Measurements from ENCODE around the gene XCR1.
"Not testable (repeated sequence)": the region's sequence is repeated elsewhere in the genome, so short reads cannot be mapped to it uniquely, and the experiment has no call there.

Gene XCR1

DNA sequence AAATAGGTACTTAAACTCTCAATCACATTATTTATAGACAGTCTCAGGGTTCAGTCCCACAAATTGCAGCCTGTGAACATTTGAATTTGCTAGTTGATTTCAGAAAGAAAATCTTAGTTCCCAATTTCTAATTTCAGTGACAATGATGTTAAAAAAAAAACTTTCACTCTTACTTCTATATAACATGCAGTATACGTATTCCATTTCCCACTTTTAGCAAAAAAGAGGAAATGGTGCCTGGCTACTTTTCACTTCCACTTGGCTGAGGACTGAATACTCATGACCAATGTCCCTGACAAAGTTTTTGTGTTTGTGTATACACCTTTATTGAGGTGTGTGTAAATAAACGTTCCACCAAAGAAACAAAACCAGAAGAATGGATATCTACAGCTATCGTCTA is 32.1 kb upstream of the XCR1 start:
- H3K4me3 ChIP-seq (replicated peaks; ENCODE audit: low read depth, low read length) = no peak overlapping the region
- DNase-seq (ENCODE audit: extremely low read depth, low read depth) = no peak
- TF ChIP-seq, protein P1, sequence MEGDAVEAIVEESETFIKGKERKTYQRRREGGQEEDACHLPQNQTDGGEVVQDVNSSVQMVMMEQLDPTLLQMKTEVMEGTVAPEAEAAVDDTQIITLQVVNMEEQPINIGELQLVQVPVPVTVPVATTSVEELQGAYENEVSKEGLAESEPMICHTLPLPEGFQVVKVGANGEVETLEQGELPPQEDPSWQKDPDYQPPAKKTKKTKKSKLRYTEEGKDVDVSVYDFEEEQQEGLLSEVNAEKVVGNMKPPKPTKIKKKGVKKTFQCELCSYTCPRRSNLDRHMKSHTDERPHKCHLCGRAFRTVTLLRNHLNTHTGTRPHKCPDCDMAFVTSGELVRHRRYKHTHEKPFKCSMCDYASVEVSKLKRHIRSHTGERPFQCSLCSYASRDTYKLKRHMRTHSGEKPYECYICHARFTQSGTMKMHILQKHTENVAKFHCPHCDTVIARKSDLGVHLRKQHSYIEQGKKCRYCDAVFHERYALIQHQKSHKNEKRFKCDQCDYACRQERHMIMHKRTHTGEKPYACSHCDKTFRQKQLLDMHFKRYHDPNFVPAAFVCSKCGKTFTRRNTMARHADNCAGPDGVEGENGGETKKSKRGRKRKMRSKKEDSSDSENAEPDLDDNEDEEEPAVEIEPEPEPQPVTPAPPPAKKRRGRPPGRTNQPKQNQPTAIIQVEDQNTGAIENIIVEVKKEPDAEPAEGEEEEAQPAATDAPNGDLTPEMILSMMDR (IDR thresholded peaks at IDR 0.05; ENCODE audit: low read depth, low read length, missing control alignments) = no peak

DNA sequence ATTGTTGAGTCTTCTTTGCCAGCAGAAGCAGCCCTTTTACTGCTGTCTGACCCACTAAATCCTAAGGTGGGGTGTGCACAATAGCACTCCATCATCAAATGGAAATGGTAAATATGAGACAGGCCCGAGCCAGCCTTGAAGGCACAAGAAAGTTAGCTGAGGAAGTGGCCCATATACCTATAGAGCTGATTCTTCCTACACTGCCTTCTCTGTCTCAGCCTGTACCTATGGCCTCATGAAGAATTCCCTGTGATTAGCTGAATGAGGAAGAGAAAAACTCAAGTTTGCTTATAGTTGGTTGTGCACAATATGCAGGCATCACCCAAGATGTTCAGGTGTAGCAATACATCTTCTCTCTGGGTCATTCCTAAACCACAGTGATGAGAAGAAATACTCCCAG is 31.7 kb upstream of the XCR1 start:
- DNase-seq (ENCODE audit: extremely low read depth, low read depth) = no peak
- TF ChIP-seq, protein P1 (IDR thresholded peaks at IDR 0.05; ENCODE audit: low read depth, low read length, missing control alignments) = no peak
- H3K4me3 ChIP-seq (replicated peaks; ENCODE audit: low read depth, low read length) = no peak overlapping the region

DNA sequence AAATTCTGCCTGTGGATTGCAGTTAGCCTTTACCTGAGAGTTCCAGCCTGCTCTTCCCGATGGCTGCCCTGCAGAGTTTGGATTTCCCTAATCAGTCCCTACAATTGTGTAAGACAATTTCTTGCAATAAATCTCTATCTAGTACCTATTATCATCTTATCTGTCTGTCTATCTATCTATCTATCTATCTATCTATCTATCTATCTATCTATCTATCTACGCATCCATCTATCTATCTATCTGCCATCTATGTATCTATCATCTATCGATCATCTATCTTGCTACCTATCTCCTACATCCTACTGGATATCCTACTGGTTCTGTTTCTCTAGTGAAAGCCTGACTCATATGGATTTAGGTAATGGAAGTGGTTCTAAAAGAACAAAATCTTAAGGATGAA is 30.4 kb upstream of the XCR1 start:
- no peak overlapping the region for H3K4me3 ChIP-seq (replicated peaks; ENCODE audit: low read depth, low read length)
- TF ChIP-seq, protein P1 (IDR thresholded peaks at IDR 0.05; ENCODE audit: low read depth, low read length, missing control alignments) = no peak
- no peak for DNase-seq (ENCODE audit: extremely low read depth, low read depth)

DNA sequence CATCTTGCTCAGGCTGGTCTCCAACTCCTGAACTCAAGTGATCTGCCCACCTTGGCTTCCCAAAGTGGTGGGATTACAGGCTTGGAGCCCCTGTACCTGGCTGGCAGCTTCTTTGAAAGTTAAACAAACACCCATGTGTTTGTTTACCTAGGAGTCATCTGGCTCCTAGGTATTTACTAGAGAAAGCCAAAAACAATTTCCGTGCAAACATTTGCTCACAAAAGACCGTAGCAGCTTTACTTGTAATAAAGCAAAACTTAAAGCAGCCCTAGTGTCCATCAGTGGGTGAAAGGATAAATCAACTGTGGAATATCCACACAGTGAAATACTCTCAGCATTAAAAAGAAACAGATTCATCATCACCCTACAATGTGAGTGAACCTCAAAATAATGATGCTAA is 29.4 kb upstream of the XCR1 start:
- DNase-seq (ENCODE audit: extremely low read depth, low read depth) = no peak
- H3K4me3 ChIP-seq (replicated peaks; ENCODE audit: low read depth, low read length) = no peak overlapping the region
- TF ChIP-seq, protein P1 (IDR thresholded peaks at IDR 0.05; ENCODE audit: low read depth, low read length, missing control alignments) = no peak

DNA sequence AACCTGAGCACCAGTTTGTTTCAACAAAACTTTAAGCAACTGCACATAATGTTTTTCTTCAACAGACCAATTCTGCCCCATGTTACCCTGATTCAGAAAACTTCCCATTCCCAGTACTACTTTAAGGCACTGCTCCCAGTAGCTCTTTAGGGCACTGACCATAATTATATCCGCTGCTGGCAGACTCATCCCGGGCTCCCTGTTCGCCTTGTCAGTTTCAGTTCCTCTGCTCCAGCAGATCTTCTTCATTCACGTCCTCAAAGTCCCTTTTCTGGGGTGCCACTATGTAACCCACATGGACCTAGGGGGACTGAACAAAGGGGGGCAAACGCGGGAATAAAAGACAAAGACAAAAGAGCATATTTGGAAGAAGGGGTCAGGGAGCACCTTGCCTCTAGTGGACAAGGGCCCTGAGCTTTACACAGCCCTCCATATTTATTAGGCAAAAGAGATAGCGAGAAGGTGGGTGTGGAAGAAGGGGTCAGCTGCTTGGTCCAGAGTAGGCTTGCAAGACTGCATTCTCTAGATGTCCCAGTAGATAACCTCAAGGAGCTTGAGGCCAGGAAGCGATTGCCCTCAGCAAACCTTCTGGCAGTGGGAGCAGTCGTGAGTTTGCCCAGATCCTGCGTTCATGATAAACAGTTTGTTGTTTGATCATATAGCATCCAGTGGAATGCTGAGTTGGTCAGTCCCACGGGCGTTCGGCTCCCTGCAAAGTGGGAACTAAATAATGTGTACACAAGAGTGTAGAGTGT is 26.7 kb upstream of the XCR1 start:
- H3K4me3 ChIP-seq (replicated peaks; ENCODE audit: low read depth, low read length); DNase-seq (ENCODE audit: extremely low read depth, low read depth): not testable (repeated sequence)

DNA sequence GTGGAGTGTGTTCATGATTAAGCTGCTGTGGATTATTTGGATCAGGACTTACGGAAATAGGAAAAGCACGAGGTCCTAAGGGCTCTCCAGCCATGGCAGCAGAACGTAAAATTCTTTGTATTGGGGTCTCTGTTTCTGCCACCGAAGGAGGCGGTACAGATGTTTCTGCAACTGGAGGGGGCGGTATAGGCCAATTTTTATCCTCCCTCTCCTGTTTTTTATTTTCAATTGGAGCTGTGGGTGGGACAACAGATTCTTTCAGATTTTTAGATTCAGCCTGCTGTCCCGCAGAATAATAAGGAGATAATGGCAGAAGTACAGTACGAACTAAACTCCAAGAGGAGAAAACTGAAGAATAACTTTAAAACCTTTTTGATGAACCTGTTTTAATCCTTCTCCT is 26.0 kb upstream of the XCR1 start:
- not testable (repeated sequence) for DNase-seq (ENCODE audit: extremely low read depth, low read depth); H3K4me3 ChIP-seq (replicated peaks; ENCODE audit: low read depth, low read length)

DNA sequence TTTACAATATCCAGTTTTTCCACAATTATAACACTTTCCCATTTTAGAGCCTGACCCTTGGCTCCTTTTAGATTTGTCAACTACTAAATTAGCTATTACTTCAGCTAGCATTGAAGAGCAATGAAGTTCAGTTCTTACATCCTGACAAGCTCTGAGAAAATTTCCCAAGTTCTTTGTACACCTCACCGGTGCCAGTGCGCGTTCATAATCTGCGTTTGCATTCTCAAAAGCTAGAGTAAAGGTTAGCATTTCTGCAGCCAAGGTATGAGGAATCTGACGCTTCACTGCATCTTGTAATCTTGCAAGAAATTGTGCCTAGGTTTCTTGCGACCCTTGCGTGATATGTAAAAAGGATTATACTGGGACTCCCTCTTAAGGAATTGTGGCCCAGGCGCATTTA is 25.2 kb upstream of the XCR1 start:
- TF ChIP-seq, protein P1 (IDR thresholded peaks at IDR 0.05; ENCODE audit: low read depth, low read length, missing control alignments) = no peak

DNA sequence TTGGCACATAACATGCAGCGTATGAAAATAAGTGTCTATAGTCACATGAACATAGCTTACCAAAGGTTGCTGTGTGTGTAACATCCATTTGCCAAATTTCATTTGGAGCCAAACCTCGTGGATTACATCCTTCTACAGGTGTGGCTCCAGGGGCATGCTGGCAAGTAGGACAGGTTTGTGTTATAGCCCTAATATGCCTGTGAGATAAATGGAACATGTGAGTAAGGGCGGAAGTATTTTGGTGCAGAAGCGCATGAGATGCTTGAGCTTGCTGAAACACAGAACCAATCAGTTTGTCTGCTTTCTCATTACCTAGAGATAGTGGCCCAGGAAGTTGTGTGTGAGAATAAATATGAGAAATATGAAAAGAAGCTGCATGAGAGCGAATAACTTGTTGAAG is 21.8 kb upstream of the XCR1 start:
- no peak for DNase-seq (ENCODE audit: extremely low read depth, low read depth)
- TF ChIP-seq, protein P1 (IDR thresholded peaks at IDR 0.05; ENCODE audit: low read depth, low read length, missing control alignments) = no peak
- no peak overlapping the region for H3K4me3 ChIP-seq (replicated peaks; ENCODE audit: low read depth, low read length)

More for the DNA sequence above, 25.2 kb upstream of the XCR1 start:
- DNase-seq (ENCODE audit: extremely low read depth, low read depth) = no peak
- H3K4me3 ChIP-seq (replicated peaks; ENCODE audit: low read depth, low read length) = no peak overlapping the region

DNA sequence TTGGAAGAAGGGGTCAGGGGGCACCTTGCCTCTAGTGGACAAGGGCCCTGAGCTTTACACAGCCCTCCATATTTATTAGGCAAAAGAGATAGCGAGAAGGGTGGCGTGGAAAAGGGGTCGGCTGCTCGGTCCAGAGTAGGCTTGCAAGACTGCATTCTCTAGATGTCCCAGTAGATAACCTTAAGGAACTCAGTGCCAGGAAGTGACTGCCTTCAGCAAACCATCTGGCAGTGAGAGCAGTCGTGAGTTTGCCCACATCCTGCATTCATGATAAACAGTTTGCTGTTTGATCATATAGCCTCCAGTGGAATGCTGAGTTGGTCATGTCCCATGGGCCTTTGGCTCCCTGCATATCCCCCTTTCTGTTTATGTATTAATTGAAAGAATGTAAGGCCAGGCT is 18.9 kb upstream of the XCR1 start:
- DNase-seq (ENCODE audit: extremely low read depth, low read depth); H3K4me3 ChIP-seq (replicated peaks; ENCODE audit: low read depth, low read length): not testable (repeated sequence)

Measured in HFF-Myc (cell line).